Neural cell (in vitro differentiated cells): ENCODE measurements around the gene RAB11FIP3. TPM values are rescaled to one million over a fixed set of nuclear protein-coding genes. Genes with fewer than 3 reads are reported as not detected.

Experiments
- H2AFZ ChIP-seq: fragments of 200-600, 300-800 bp; sonication (generic), shearing (Covaris generic); 2 replicates; pipeline ENCODE4 v1.6.0; 2014; ENCODE audit warnings: low read depth, mild to moderate bottlenecking, antibody characterized with exemption, low read length, moderate library complexity
- H3F3A ChIP-seq: fragments of 200-600 bp; shearing (Covaris generic); 2 replicates; pipeline ENCODE4 v1.6.1; 2016; ENCODE audit warnings: mild to moderate bottlenecking, moderate library complexity, mixed read lengths, antibody characterized with exemption, low read length; ENCODE audit not compliant: insufficient read depth, poor library complexity, severe bottlenecking
- H3K27ac ChIP-seq: fragments of 200-600, 300-800 bp; sonication (generic), shearing (Covaris generic); 2 replicates; pipeline ENCODE4 v1.5.1; 2014; ENCODE audit warnings: mild to moderate bottlenecking, low read length, moderate library complexity
- H3K27me3 ChIP-seq: fragments of 300-800, 200-600 bp; sonication (generic), shearing (Covaris generic); 2 replicates; pipeline ENCODE4 v1.6.0; 2014; ENCODE audit warnings: mild to moderate bottlenecking, low read depth, low read length, moderate library complexity; ENCODE audit not compliant: insufficient read depth
- H3K36me3 ChIP-seq: fragments of 300-800, 200-600 bp; sonication (generic), shearing (Covaris generic); 2 replicates; pipeline ENCODE4 v1.5.1; 2014; ENCODE audit warnings: mild to moderate bottlenecking, antibody characterized with exemption, low read length, moderate library complexity; ENCODE audit not compliant: insufficient read depth
- H3K4me2 ChIP-seq: fragments of 300-800, 200-600 bp; sonication (generic), shearing (Covaris generic); 2 replicates; pipeline ENCODE4 v1.6.0; 2014; ENCODE audit warnings: mild to moderate bottlenecking, low read length
- H3K4me3 ChIP-seq: fragments of 300-800, 200-600 bp; sonication (generic), shearing (Covaris generic); 2 replicates; pipeline ENCODE4 v1.5.1; 2014; ENCODE audit warnings: mild to moderate bottlenecking, low read length, moderate library complexity
- H3K79me2 ChIP-seq: fragments of 200-600 bp; shearing (Covaris generic); replicated peaks from 2 replicates; pipeline ENCODE4 v1.6.0; 2014; ENCODE audit warnings: mild to moderate bottlenecking, low read length, moderate library complexity; ENCODE audit not compliant: insufficient read depth
- H3K9ac ChIP-seq: fragments of 300-800, 200-600 bp; sonication (generic), shearing (Covaris generic); 2 replicates; pipeline ENCODE4 v1.6.1; 2016; ENCODE audit warnings: mild to moderate bottlenecking, low read length, mixed read lengths
- H3K9me2 ChIP-seq: fragments of 200-600 bp; shearing (Covaris generic); 2 replicates; pipeline ENCODE4 v1.6.1; 2016; ENCODE audit warnings: mild to moderate bottlenecking, low read length, mixed read lengths; ENCODE audit not compliant: insufficient read depth
- H3K9me3 ChIP-seq: fragments of 200-600, 300-800 bp; sonication (generic), shearing (Covaris generic); 2 replicates; pipeline ENCODE4 v1.6.1; 2016; ENCODE audit warnings: mild to moderate bottlenecking, mixed run types, low read length, moderate library complexity, mixed read lengths
- H4K20me1 ChIP-seq: fragments of 200-600 bp; shearing (Covaris generic); 2 replicates; pipeline ENCODE4 v1.6.1; 2016; ENCODE audit warnings: mild to moderate bottlenecking, mixed run types; ENCODE audit not compliant: insufficient read depth
- CTCF ChIP-seq: fragments of 450-650 bp; IDR thresholded peaks from 2 replicates; pipeline ENCODE4 v1.5.1; 2014; ENCODE audit warnings: antibody characterized with exemption, mild to moderate bottlenecking, moderate library complexity; ENCODE audit not compliant: poor library complexity, severe bottlenecking
- EP300 ChIP-seq: fragments of 450-650 bp; conservative IDR thresholded peaks from 2 replicates; pipeline ENCODE4 v1.6.1; 2014; ENCODE audit warnings: antibody characterized with exemption, mild to moderate bottlenecking, moderate library complexity; ENCODE audit not compliant: poor library complexity, severe bottlenecking
- EZH2 ChIP-seq: fragments of 200-600, 300-800 bp; shearing (Covaris generic), sonication (generic); IDR thresholded peaks from 2 replicates; pipeline ENCODE4 v1.6.1; 2014; ENCODE audit warnings: antibody characterized with exemption, low read length, borderline replicate concordance, mild to moderate bottlenecking; ENCODE audit not compliant: insufficient read depth, poor library complexity, severe bottlenecking
- MXI1 ChIP-seq: fragments of 450-650 bp; conservative IDR thresholded peaks from 2 replicates; pipeline ENCODE4 v1.6.1; 2014; ENCODE audit warnings: antibody characterized with exemption, mild to moderate bottlenecking; ENCODE audit not compliant: poor library complexity, severe bottlenecking
- POLR2AphosphoS5 ChIP-seq: IDR thresholded peaks from 2 replicates; pipeline ENCODE4 v1.6.1; 2012
- RAD21 ChIP-seq: fragments of 450-650 bp; conservative IDR thresholded peaks from 2 replicates; pipeline ENCODE4 v1.6.1; 2014; ENCODE audit warnings: antibody characterized with exemption, mild to moderate bottlenecking, moderate library complexity
- SMC3 ChIP-seq: fragments of 450-650 bp; conservative IDR thresholded peaks from 2 replicates; pipeline ENCODE4 v1.6.1; 2014; ENCODE audit warnings: antibody characterized with exemption, mild to moderate bottlenecking, moderate library complexity; ENCODE audit not compliant: poor library complexity
- TAF1 ChIP-seq: IDR thresholded peaks from 2 replicates; pipeline ENCODE4 v1.6.1; 2012; ENCODE audit warnings: low read depth
- polyA plus RNA-seq: library from polyadenylated mRNA; depleted of rRNA; stranded (reverse); fragments of >200 nt; gene quantifications from 2 replicates; pipeline ENCODE4 v1.2.3, GENCODE V29; 2014
- TF ChIP-seq, protein P1 (sequence below): IDR thresholded peaks from 2 replicates; pipeline ENCODE4 v1.6.1; 2012; ENCODE audit warnings: borderline replicate concordance

The RAB11FIP3 gene
- polyA plus RNA-seq, 1 donor from 2014 or later: 55.0 TPM

DNA sequence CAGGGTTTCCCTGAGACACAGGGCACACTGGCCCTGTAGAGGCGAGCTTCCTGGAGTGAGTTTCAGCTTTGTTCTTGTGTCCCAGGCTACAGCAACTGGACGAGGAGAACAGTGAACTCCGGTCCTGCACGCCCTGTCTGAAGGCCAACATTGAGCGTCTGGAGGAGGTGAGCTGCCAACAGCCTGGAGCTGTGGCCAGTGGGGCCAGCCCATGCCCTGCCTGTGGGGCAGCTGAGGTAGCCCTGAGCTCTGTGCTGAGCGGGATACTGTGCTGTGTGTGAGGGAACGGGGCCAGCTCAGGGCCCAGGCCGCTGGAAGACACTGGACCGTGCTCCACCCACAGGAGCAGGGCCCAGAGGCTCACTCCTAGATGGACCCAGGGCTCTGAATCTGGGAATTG is 93.4 kb downstream of the RAB11FIP3 start:
- Histone ChIP-seq H4K20me1 (no peaks in the 10 kb centered on the region), H2AFZ (no peak overlapping the region), H3K79me2 (no peaks in the 10 kb centered on the region), H3K27me3 (no peaks in the 10 kb centered on the region), H3K36me3 (peaks cover 4% of the 10 kb centered on the region), H3K27ac (no peak overlapping the region), H3K4me2 (no peak overlapping the region), H3K9me2 (no peaks in the 10 kb centered on the region), H3K4me3 (no peak overlapping the region), H3K9me3 (no peaks in the 10 kb centered on the region), H3K9ac (no peak overlapping the region), H3F3A (no peaks in the 10 kb centered on the region)
- no peak for TF ChIP-seq SMC3
- no peak for TF ChIP-seq TAF1
- no peak for TF ChIP-seq MXI1
- TF ChIP-seq RAD21: no peak
- no peak for TF ChIP-seq POLR2AphosphoS5
- no peak for TF ChIP-seq EP300
- TF ChIP-seq, protein P1, sequence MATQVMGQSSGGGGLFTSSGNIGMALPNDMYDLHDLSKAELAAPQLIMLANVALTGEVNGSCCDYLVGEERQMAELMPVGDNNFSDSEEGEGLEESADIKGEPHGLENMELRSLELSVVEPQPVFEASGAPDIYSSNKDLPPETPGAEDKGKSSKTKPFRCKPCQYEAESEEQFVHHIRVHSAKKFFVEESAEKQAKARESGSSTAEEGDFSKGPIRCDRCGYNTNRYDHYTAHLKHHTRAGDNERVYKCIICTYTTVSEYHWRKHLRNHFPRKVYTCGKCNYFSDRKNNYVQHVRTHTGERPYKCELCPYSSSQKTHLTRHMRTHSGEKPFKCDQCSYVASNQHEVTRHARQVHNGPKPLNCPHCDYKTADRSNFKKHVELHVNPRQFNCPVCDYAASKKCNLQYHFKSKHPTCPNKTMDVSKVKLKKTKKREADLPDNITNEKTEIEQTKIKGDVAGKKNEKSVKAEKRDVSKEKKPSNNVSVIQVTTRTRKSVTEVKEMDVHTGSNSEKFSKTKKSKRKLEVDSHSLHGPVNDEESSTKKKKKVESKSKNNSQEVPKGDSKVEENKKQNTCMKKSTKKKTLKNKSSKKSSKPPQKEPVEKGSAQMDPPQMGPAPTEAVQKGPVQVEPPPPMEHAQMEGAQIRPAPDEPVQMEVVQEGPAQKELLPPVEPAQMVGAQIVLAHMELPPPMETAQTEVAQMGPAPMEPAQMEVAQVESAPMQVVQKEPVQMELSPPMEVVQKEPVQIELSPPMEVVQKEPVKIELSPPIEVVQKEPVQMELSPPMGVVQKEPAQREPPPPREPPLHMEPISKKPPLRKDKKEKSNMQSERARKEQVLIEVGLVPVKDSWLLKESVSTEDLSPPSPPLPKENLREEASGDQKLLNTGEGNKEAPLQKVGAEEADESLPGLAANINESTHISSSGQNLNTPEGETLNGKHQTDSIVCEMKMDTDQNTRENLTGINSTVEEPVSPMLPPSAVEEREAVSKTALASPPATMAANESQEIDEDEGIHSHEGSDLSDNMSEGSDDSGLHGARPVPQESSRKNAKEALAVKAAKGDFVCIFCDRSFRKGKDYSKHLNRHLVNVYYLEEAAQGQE: no peak
- no peak for TF ChIP-seq CTCF
- no peak for TF ChIP-seq EZH2

GRCh38 chr16:519425-519824 is 94.0 kb downstream of the RAB11FIP3 start:
- no peak for TF ChIP-seq CTCF
- no peak for TF ChIP-seq SMC3
- no peak for TF ChIP-seq POLR2AphosphoS5
- TF ChIP-seq TAF1: no peak
- TF ChIP-seq MXI1: no peak
- TF ChIP-seq EP300: no peak
- TF ChIP-seq RAD21: no peak
- no peak for TF ChIP-seq EZH2
- TF ChIP-seq, protein P1: no peak
- no peaks in the 10 kb centered on the region for H4K20me1 ChIP-seq
- no peaks in the 10 kb centered on the region for H3K9me2 ChIP-seq
- H3K27ac ChIP-seq: no peak overlapping the region
- H3K79me2 ChIP-seq: no peaks in the 10 kb centered on the region
- H2AFZ ChIP-seq: no peak overlapping the region
- H3F3A ChIP-seq: no peaks in the 10 kb centered on the region
- no peaks in the 10 kb centered on the region for H3K9me3 ChIP-seq
- H3K27me3 ChIP-seq: no peaks in the 10 kb centered on the region
- H3K4me3 ChIP-seq: no peak overlapping the region
- H3K9ac ChIP-seq: no peak overlapping the region
- peaks cover 4% of the 10 kb centered on the region for H3K36me3 ChIP-seq
- no peak overlapping the region for H3K4me2 ChIP-seq
